ENCODE results near the gene PSTK. TPM values are rescaled to one million over a fixed set of nuclear protein-coding genes. Genes with fewer than 3 reads are reported as not detected.

Gene PSTK
- total and polyA plus RNA-seq, 7 experiments from 2014 or later: 4.3 to 13.2 (median 8.9) TPM

- Mint-ChIP-seq H3K4me1 (peaks cover 0 to 9% (median 4%) of the 10 kb centered on the region in 7 donors), H3K27ac (no peak overlapping the region), H3K36me3 (peaks cover 5 to 27% (median 18%) of the 10 kb centered on the region in 5 donors), H3K27me3 (no peaks in the 10 kb centered on the region), H3K9me3 (no peaks in the 10 kb centered on the region), H3K4me3 (no peak overlapping the region)
- DNase-seq: no peak
- peaks cover 0 to 19% (median 0%) of the 10 kb centered on the region in 3 experiments for H3K36me3 ChIP-seq (ENCODE audit: control insufficient read depth in 2 of 3, insufficient read depth in 3 of 3, low read length in 3 of 3)
- H3K9me3 ChIP-seq (ENCODE audit: control insufficient read depth in 2 of 3, low read length in 3 of 3): no peaks in the 10 kb centered on the region
- no peak overlapping the region for H3K4me3 ChIP-seq (ENCODE audit: low read length)
- ChIA-PET POLR2A (no interaction called here), CTCF (no interaction called here)
- H3K27me3 ChIP-seq (ENCODE audit: control insufficient read depth in 2 of 2, insufficient read depth in 2 of 2, low read length in 2 of 2): no peaks in the 10 kb centered on the region
- intact Hi-C loops (cut with micrococcal nuclease): no loop called here
- no peak for ATAC-seq
- no peaks in the 10 kb centered on the region for H3K4me1 ChIP-seq (ENCODE audit: control insufficient read depth in 2 of 2, insufficient read depth in 2 of 2, low read length in 2 of 2)
- H3K27ac ChIP-seq (ENCODE audit: low read depth, low read length): no peak overlapping the region
These were observed 55.4 kb downstream of the PSTK start for GRCh38 chr10:123035467-123036086.

DNA sequence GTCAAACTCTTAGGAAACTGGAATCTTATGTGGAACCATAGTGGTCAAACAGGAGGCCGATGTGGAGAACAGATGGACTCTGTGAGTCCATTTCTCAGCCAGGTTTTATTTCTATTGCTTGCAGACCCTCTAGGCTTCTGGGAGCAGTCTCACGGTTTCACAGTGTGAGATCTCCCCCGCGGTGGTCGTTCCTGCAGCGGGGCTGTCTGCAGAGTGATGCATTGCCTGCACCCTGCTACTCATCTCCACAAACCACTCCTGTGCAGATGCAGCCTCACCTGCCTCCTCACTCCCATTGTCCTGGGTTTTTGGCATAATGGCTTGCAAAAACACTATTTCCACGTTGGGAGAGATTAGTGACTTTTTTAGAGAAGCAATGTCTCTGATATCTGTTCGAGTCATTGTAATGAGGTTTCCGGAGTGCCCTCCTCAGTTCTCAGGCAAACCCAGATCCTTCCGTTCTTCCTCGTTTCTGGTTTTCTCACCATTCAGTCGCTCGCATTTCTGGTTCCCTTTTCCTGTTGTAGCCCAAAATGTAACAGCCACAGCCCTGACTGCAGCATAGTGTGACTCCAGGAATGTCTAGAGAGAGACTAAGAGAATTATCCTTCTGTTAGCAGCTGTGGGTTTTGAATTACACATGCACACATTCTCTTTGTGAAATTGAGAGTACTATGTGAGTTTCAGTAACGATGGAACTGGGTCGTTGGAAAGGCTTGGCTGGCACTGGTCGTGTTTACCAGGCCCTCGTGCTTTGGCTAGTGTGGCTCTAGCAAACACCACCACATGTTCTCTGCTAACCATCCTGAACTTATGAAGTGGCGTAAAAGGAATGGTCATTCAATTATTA is 58.8 kb downstream of the PSTK start:
- peak overlapping the region in 1 of 10 donors; percentile 17 for H3K4me3 Mint-ChIP-seq
- H3K36me3 Mint-ChIP-seq: peaks cover 5 to 41% (median 28%) of the 10 kb centered on the region in 5 donors
- peaks cover 0 to 9% (median 6%) of the 10 kb centered on the region in 7 donors for H3K4me1 Mint-ChIP-seq
- H3K4me1 ChIP-seq (ENCODE audit: control insufficient read depth in 2 of 2, insufficient read depth in 2 of 2, low read length in 2 of 2): no peaks in the 10 kb centered on the region
- ChIA-PET CTCF (no interaction called here), POLR2A (no interaction called here)
- no peak for DNase-seq
- H3K9me3 Mint-ChIP-seq: no peaks in the 10 kb centered on the region
- intact Hi-C loops (cut with micrococcal nuclease): no loop called here
- no peaks in the 10 kb centered on the region for H3K9me3 ChIP-seq (ENCODE audit: control insufficient read depth in 2 of 3, low read length in 3 of 3)
- no peaks in the 10 kb centered on the region for H3K27me3 Mint-ChIP-seq
- no peak overlapping the region for H3K4me3 ChIP-seq (ENCODE audit: low read length)
- no peak overlapping the region for H3K27ac ChIP-seq (ENCODE audit: low read depth, low read length)
- H3K36me3 ChIP-seq (ENCODE audit: control insufficient read depth in 2 of 3, insufficient read depth in 3 of 3, low read length in 3 of 3): peaks cover 0 to 21% (median 2%) of the 10 kb centered on the region in 3 experiments
- ATAC-seq: peak; percentile 31
- H3K27ac Mint-ChIP-seq: no peak overlapping the region
- H3K27me3 ChIP-seq (ENCODE audit: control insufficient read depth in 2 of 2, insufficient read depth in 2 of 2, low read length in 2 of 2): no peaks in the 10 kb centered on the region

GRCh38 chr10:123039632-123039930 is 59.4 kb downstream of the PSTK start:
- H3K4me3 ChIP-seq (ENCODE audit: low read length): no peak overlapping the region
- H3K27me3 ChIP-seq (ENCODE audit: control insufficient read depth in 2 of 2, insufficient read depth in 2 of 2, low read length in 2 of 2): no peaks in the 10 kb centered on the region
- H3K4me1 Mint-ChIP-seq: peaks cover 0 to 9% (median 6%) of the 10 kb centered on the region in 7 donors
- no peaks in the 10 kb centered on the region for H3K27me3 Mint-ChIP-seq
- no peak overlapping the region for H3K27ac Mint-ChIP-seq
- peaks cover 0 to 27% (median 5%) of the 10 kb centered on the region in 3 experiments for H3K36me3 ChIP-seq (ENCODE audit: control insufficient read depth in 2 of 3, insufficient read depth in 3 of 3, low read length in 3 of 3)
- intact Hi-C loops (cut with micrococcal nuclease): no loop called here
- H3K9me3 Mint-ChIP-seq: no peaks in the 10 kb centered on the region
- POLR2A ChIA-PET: no interaction called here
- no peak overlapping the region for H3K4me3 Mint-ChIP-seq
- H3K4me1 ChIP-seq (ENCODE audit: control insufficient read depth in 2 of 2, insufficient read depth in 2 of 2, low read length in 2 of 2): no peaks in the 10 kb centered on the region
- no peak overlapping the region for H3K27ac ChIP-seq (ENCODE audit: low read depth, low read length)
- ATAC-seq (no peak), DNase-seq (no peak)
- H3K36me3 Mint-ChIP-seq: peaks cover 5 to 39% (median 25%) of the 10 kb centered on the region in 5 donors
- CTCF ChIA-PET: no interaction called here
- H3K9me3 ChIP-seq (ENCODE audit: control insufficient read depth in 2 of 3, low read length in 3 of 3): no peaks in the 10 kb centered on the region

Other genes starting within 250 kb of the PSTK start
- gene CUZD1, start 134.5 kb upstream of the PSTK start, total RNA-seq: 1 to 10 TPM in 3 of 5 experiments, under 1 TPM in 2; 0.34 to 5.2 (median 2.9) TPM
- 1 to 10 TPM; 1.5 to 3.8 TPM for gene CUZD1, start 134.5 kb upstream of the PSTK start, polyA plus RNA-seq
- 10 to 100 TPM in 4 of 5 experiments, 1 to 10 TPM in 1; 9.9 to 13.5 (median 11.4) TPM for gene FAM24B, start 100.8 kb upstream of the PSTK start, total RNA-seq
- gene FAM24B, start 100.8 kb upstream of the PSTK start, polyA plus RNA-seq: 1 to 10 TPM; 5.0 to 9.6 TPM
- not detected for gene FAM24A, start 69.8 kb upstream of the PSTK start, total RNA-seq
- gene FAM24A, start 69.8 kb upstream of the PSTK start, polyA plus RNA-seq: not detected
- 10 to 100 TPM in 3 of 5 experiments, 1 to 10 TPM in 2; 5.2 to 16.8 (median 12.5) TPM for gene C10orf88, start 26.2 kb upstream of the PSTK start, total RNA-seq
- 1 to 10 TPM; 6.9 to 8.5 TPM for gene C10orf88, start 26.2 kb upstream of the PSTK start, polyA plus RNA-seq
- gene IKZF5, start 28.4 kb downstream of the PSTK start, total RNA-seq: 10 to 100 TPM; 15.8 to 57.7 (median 37.2) TPM
- 10 to 100 TPM; 17.8 to 25.9 TPM for gene IKZF5, start 28.4 kb downstream of the PSTK start, polyA plus RNA-seq
- 10 to 100 TPM; 23.7 to 47.0 (median 27.3) TPM for gene ACADSB, start 28.6 kb downstream of the PSTK start, total RNA-seq
- gene ACADSB, start 28.6 kb downstream of the PSTK start, polyA plus RNA-seq: 10 to 100 TPM; 25.0 to 35.3 TPM
- not detected for gene HMX3, start 155.6 kb downstream of the PSTK start, total RNA-seq
- gene HMX3, start 155.6 kb downstream of the PSTK start, polyA plus RNA-seq: not detected
- not detected for gene HMX2, start 167.7 kb downstream of the PSTK start, total RNA-seq
- gene HMX2, start 167.7 kb downstream of the PSTK start, polyA plus RNA-seq: under 1 TPM; 0.14 to 0.24 TPM
- 100 to 1,000 TPM in 3 of 5 experiments, 10 to 100 TPM in 2; 91.4 to 195 (median 171) TPM for gene BUB3, start 174.0 kb downstream of the PSTK start, total RNA-seq
- gene BUB3, start 174.0 kb downstream of the PSTK start, polyA plus RNA-seq: 100 to 1,000 TPM; 230 to 255 TPM